Measurements from ENCODE around the gene PIK3R2.

DNA sequence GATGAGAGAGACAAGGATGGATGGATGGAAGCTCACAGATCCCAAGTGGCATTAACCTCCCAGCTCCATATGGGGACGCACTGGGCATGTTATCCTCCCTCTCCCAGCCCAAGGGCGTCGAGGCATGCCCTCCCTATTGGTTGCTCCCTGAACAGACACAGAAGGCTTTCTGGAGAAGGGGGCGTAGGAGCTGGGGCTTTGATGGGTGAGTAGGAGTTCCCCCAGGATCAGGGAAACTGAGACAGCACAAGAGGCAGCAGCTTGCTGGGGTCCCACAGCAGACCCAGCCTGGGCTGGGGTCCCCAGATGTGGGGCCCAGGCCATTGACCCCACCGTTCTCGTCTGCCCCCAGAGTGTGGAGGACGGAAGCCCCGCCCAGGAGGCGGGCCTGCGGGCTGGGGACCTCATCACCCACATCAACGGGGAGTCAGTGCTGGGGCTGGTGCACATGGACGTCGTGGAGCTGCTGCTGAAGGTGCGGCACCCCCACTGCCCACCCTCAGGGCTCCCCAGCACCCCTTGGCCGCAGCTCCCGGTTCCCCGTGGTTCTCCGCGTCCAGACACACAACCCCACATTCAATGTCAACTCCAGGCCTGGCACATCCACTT lies 7.5 kb upstream of the PIK3R2 start:
- no peak for TF ChIP-seq POLR2AphosphoS5 (IDR thresholded peaks at IDR 0.05)
- TF ChIP-seq, protein P1, sequence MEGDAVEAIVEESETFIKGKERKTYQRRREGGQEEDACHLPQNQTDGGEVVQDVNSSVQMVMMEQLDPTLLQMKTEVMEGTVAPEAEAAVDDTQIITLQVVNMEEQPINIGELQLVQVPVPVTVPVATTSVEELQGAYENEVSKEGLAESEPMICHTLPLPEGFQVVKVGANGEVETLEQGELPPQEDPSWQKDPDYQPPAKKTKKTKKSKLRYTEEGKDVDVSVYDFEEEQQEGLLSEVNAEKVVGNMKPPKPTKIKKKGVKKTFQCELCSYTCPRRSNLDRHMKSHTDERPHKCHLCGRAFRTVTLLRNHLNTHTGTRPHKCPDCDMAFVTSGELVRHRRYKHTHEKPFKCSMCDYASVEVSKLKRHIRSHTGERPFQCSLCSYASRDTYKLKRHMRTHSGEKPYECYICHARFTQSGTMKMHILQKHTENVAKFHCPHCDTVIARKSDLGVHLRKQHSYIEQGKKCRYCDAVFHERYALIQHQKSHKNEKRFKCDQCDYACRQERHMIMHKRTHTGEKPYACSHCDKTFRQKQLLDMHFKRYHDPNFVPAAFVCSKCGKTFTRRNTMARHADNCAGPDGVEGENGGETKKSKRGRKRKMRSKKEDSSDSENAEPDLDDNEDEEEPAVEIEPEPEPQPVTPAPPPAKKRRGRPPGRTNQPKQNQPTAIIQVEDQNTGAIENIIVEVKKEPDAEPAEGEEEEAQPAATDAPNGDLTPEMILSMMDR (IDR thresholded peaks at IDR 0.05), result no peak
- TF ChIP-seq POLR2A (IDR thresholded peaks at IDR 0.05), result no peak

All from sigmoid colon (tissue), 4 donors.